Neural progenitor cell (in vitro differentiated cells): ENCODE data around the gene PDP2.

ENCODE experiments used
- EZH2 ChIP-seq: fragments of 200-600 bp; sonication (generic); IDR thresholded peaks from 2 replicates; pipeline ENCODE4 v1.6.1; 2017; ENCODE audit warnings: antibody characterized with exemption, mild to moderate bottlenecking, moderate library complexity
- EZH2phosphoT487 ChIP-seq: fragments of 200-600 bp; sonication (generic); IDR thresholded peaks from 2 replicates; pipeline ENCODE4 v1.6.1; 2017; ENCODE audit warnings: antibody characterized with exemption
- TF ChIP-seq, protein P1 (sequence below): fragments of 200-600 bp; sonication (generic); IDR thresholded peaks from 2 replicates; pipeline ENCODE4 v1.5.1; 2017; ENCODE audit warnings: antibody characterized with exemption, mild to moderate bottlenecking

DNA sequence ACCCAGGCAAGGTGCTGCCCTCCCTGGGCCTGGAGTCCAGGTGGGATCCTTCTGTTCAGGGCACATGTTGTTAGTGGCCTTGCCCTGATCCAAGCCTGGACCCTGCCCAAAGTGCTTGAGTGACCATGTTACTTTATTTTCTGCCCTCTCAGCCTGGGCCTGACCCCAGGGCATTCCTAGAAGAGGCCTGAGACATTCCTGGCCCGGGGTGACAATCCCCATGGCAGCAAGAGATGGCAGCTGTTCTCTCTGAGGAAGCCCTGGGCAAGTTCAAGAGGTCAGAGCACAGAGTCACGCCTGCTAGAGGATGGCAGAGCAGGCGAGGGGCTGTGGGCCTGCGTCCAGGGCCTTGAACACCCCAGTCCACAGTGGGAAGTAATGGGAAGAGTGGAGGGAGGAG lies 33.4 kb downstream of the PDP2 start:
- TF ChIP-seq EZH2 (no peak), EZH2phosphoT487 (no peak)
- TF ChIP-seq, protein P1, sequence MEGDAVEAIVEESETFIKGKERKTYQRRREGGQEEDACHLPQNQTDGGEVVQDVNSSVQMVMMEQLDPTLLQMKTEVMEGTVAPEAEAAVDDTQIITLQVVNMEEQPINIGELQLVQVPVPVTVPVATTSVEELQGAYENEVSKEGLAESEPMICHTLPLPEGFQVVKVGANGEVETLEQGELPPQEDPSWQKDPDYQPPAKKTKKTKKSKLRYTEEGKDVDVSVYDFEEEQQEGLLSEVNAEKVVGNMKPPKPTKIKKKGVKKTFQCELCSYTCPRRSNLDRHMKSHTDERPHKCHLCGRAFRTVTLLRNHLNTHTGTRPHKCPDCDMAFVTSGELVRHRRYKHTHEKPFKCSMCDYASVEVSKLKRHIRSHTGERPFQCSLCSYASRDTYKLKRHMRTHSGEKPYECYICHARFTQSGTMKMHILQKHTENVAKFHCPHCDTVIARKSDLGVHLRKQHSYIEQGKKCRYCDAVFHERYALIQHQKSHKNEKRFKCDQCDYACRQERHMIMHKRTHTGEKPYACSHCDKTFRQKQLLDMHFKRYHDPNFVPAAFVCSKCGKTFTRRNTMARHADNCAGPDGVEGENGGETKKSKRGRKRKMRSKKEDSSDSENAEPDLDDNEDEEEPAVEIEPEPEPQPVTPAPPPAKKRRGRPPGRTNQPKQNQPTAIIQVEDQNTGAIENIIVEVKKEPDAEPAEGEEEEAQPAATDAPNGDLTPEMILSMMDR, result no peak
